ENCODE measurements around the gene MLLT10.
"Not testable (repeated sequence)": the region's sequence is repeated elsewhere in the genome, so short reads cannot be mapped to it uniquely, and the experiment has no call there.

Gene MLLT10

DNA sequence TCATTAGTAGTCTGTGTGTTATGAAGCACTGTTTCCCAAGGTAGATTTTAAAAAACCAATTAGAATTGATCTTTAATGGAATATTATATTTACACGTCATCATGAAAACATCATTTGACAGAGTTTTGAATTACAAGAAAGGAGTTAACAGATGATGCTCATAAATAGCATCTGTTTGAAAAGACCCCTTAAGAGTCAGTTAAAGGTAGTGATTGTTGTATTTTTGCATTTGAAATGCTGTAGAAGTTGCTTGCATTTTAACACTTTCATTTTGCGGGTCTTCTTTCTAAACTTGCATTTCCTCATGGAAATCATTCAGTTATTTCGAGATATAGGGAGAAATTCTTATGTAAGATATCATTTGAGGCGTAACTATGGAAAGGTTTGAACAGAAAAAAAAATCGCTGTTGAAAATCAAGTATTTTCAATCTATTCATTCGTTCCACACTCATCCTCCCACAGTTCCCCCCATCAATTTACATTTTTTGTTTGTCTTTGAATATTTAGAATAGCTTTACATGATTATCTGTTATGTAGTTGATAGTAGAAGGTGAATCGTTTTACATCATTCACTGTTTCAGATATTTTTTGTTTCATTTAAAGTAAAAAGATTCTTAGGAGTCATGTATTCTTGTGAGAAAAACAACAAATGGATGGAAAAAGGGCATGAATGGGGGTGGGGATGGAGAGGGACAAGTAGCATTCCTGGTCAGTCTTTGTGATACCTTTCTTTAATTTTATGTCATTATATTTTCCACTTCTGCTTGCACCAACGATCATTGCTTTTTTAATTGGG lies 5.6 kb upstream of the MLLT10 start:
- no peak for DNase-seq (ENCODE audit: low spot score)

DNA sequence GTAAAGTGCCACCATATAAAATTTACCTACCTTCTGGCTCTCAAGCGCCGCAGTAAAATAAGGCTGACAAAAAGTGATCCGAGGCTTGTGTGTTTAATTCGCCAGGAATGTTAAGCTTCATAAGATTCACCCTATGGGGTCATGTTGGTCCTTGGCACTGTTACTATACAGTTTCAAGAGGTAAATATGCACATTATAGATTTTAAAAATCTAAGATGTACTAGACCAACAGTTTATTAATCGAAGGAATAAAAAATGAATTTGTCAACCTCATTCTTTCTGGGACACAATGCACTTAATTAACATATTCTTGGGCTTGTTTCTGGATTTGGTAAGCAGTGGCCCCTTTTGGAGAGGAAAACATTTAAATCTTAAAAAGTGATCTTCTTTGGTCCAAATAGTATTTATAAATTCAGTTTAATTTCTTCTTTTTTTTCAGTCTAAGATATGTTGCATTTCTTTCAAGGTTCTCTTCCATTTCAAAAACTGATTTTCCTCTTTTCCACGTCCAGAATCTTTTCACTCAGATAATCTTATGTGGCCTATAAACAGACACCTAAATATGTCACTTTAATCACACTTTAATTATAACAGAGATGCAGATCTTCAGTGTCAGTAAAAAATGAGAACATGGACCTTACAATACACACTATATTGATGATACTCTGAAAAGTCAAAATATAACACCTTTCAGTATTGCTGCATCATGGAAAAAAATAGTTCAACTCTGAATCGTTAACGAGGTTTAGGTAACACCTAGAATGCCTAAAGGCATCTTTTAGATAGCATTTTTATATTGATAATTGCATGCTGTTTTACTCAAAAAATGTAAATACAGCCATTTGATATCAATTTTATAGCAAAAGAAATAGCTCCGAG lies 4.8 kb upstream of the MLLT10 start:
- no peak for DNase-seq (ENCODE audit: low spot score)

DNA sequence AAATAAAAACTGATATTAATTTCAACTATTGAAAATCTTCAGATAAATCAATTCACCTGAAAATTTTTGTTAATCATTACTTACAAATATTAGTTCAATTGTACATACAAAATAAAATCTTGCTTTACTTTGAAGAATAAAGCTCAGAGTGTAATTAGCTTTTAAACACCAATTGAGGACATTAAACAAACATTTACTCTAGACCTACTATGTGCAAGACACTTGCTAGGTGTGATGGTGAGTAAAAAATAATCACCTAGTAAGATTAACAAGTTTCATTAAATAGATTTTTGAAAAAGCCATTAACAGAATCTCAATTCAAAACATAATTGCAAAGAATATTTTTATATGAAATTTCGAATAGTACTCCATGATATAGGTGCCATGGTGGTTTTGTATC lies 3.9 kb upstream of the MLLT10 start:
- no peak for DNase-seq (ENCODE audit: low spot score)

DNA sequence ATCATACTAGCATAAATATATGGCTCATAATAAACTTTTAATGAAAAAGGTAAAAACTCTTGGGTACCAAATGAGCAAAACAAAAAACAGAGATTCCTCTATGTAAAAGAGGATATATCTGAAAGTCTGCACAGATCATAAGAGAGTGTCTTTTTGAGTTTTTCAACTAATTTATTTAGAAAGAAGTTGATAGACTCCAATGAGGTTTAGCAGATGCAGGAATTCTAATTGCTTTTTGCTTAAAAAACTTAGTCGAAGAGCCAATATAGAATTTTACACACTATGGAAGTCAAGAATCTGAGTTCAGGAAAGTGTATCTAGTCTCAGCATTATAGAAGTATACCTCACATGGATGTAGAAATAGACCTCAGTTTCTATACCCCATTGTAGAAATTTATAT lies 3.4 kb upstream of the MLLT10 start:
- no peak for DNase-seq (ENCODE audit: low spot score)

DNA sequence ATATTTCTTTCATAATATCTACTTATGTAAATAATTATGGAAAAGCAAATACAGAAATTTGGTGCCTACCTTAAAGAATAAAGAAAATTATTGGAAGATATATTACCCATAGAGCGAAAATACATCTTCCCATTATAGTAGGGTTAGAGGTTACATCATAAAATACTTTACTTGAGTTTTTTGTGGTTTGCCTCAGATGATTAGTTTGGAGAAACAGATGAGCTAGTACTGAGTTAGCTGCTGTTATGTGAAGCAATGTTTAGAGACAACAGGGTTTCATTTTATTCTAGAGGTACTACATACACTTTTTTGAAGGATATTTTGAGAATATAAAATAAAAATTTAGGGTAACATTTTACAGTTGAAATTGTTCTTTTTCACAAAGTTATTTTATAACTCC lies 2.9 kb upstream of the MLLT10 start:
- DNase-seq (ENCODE audit: low spot score), result no peak

DNA sequence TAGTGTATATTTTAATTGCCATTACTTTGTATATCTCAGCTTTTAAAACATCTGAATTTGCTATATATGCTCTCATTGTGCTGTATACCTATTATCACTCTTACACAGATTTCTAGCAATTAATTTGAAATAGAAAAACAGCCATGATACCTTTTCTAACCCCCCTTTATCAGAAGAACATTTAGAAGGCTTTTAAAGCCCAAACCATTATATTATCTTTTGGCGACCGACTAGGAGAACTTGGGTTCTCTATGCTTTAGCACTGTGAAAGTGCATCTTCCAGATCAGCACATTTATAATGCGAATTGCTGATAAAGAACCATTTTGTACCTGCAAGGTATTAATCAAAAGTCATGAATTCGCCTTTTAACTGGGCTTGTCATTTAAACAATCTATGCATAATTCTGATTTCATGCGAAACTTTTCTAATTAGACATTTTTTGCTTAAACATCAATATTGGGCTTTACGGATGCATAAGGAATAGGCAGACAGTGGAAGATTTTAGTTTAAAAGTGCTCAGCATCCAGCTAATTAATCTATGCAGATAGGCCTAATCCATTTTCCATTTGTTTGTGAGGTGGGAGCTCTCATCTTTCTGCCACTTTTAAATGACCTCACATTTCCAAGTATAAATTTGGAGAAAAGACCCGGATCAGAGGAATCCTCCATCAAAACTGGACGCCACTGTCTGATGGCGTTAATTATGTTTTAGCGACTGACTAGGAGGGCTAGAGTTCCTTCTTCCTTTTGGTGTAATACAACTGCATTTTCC lies 1.2 kb upstream of the MLLT10 start:
- DNase-seq (ENCODE audit: low spot score), result no peak

DNA sequence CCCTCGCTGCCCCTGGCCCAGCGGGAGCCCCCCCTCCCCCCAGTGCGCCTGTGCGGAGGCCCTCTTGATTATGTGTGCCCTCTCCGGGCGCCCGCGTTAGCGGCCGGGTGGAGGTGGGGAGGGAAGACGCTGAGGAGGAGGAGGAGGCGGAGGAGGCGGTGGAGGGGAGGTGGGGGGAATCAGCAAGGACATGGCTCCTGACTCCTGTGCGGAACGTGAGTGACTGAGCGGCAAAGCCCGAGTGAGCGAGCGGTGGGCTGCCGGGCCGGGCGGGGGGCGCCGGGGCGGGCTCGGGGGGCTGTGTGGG lies 201 bp downstream of the MLLT10 start:
- DNase-seq (ENCODE audit: low spot score), result no peak

DNA sequence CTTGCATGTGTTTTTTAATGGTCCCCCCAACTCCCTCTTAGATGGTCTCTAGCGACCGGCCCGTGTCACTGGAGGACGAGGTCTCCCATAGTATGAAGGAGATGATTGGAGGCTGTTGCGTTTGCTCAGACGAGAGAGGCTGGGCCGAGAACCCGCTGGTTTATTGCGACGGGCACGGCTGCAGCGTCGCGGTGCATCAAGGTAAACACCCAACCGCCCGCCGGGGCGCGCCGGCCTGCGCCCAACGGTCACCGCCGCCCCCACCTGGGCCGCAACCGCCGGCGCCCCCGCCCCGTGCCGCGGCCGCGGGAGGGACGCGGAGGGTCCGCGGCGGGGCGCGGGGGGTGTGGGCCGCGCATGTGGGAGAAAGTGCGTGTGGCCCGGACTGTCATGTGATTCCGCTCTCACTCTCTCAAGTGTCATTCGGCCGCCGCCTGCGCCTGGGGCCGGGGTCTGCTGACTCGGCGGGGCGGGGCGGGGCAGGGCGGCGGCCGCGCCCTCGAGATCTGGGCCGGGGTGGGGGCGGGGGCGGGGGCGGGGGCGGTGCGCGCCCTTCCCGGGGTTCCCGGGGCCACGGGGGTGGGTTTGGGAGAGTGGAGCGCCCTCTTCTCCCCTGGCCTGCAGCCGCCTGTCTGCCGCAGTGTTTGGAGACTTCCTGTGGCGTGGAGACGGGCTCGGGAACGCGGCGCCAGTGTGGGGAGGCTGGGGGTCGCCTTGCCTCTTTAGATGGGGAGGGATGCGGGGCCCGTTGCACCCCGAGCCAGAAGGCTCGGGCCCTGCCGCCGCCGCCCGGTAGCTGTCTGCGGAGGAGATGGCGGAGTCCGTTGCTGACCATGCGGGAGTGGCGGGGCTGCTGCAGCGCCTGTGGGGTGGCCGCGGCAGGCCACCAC lies 817 bp downstream of the MLLT10 start:
- peak; percentile 67 for DNase-seq (ENCODE audit: low spot score)

DNA sequence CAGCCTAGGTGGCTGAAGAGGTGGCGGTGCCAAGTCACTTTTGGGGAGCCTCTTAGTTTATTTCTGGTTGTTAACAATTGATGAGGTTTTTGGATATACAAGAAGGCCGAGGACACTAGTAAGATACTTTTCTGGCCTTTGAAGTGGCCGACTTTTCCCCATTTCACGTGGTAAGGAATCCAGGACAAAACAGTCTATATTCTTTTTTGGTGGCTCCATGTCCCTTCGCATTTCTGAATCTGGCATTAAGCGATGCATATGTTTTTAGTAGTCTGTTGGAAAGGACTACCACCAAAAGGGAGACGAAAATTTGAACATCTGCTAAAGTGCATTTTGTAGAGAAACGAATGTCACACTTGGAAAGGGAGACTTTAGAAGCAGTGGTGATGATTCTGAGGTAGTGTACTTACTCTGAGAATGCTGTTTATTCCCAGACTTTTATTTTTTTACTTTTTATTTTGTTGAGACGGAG lies 1.5 kb downstream of the MLLT10 start:
- no peak for DNase-seq (ENCODE audit: low spot score)

DNA sequence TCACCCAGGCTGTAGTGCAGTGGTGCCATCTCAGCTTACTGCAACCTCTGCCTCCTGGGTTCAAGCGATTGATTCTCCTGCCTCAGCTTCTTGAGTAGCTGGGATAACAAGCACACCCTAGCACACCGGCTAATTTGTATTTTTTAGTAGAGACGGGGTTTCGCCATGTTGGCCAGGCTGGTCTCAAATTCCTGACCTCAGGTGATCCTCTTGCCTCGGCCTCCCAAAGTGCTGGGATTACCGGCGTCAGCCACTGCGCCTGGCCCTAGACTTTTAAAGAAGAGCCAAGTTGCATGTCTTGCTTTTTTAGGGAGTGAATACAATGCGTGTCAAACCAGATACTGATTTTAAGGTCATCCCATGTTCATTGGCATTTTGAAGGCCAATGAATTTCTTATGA lies 1.9 kb downstream of the MLLT10 start:
- not testable (repeated sequence) for DNase-seq (ENCODE audit: low spot score)

DNA sequence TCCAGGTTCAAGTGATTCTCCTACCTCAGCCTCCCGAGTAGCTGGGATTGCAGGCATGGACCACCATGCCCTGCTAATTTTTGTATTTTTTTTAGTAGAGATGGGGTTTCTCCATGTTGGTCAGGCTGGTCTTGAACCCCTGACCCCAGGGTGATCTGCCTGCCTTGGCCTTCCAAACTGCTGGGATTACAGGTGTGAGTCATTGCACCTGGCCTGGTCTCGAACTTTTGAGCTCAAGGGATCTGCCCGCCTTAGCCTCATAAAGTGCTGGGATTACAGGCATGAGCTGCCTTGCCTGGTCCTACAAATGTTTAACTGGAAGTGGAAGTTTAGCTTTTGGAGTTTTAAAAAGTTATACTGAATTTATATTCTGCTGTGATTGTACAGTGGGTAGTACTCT lies 2.8 kb downstream of the MLLT10 start:
- DNase-seq (ENCODE audit: low spot score), result no peak

DNA sequence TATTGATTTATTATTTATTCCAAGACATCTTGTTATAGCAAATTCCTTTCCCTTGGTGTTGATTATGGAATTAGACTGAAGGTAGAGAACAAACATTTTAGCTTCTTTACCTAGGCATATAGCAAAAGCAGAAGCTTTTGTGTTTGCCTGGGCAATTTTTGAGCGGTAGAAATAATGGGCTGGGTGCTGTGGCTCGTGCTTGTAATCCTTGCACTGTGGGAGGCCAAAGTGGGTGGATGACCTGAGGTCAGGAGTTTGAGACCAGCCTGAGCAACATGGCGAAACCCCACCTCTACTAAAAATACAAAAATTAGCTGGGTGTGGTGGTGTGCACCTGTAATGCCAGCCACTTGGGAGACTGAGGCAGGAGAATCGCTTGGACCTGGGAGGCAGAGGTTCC lies 6.7 kb downstream of the MLLT10 start:
- DNase-seq (ENCODE audit: low spot score), result not testable (repeated sequence)

DNA sequence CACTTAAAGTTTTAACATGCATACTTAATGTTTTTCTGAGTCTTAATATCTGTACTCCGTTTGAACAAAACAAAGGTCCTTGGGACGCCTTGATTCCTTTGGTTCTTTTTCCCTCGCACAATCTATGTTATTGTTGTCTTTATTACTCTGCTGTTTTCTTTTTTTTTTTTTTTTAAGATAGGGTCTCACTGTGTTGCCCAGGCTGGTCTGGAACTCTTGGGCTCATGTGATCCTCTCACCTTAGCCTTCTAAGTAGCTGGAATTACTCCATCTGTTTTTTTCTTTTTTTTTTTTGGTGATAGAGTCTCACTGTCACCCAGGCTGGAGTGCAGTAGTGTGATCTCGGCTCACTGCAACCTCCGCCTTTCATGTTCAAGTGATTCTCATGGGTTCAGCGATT lies 13.2 kb downstream of the MLLT10 start:
- DNase-seq (ENCODE audit: low spot score), result no peak

DNA sequence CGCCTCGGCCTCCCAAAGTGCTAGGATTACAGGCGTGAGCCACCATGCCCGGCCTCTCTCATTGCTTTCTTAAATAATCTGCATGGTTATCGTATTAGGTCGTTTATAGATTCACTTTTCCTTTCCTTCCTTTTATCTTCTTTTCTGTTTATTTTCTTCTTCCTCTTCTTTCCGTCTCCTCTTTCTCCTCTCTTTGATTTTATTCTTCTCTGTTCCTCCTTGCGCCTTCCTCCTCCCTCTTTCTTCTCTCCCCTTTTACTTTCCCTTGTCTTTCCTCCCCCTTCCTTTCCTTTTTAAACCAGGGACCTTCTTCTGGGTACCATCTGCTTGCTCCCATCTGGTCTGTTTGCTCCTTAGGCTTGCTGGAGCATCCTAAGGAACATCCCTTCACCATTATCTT lies 18.6 kb downstream of the MLLT10 start:
- no peak for DNase-seq (ENCODE audit: low spot score)

DNA sequence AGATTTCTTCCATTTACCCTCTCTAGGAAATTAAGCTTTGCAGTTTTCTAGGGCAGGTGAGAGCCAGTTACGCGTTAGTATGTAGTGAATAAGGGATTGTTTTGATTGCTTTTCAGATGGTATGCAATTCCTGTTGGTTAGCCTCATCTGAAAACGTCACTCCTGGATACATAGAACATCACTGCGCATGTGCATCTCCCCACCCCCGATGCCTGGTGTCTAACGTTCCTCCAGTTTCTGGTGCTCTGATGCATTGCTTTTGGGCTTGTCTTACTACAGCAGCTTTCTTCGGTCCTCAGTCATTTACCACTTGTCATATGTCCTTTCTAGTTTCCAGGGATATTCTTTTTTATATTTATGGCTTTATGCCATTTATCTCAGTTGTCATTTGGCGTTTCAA lies 22.5 kb downstream of the MLLT10 start:
- DNase-seq (ENCODE audit: low spot score), result no peak

DNA sequence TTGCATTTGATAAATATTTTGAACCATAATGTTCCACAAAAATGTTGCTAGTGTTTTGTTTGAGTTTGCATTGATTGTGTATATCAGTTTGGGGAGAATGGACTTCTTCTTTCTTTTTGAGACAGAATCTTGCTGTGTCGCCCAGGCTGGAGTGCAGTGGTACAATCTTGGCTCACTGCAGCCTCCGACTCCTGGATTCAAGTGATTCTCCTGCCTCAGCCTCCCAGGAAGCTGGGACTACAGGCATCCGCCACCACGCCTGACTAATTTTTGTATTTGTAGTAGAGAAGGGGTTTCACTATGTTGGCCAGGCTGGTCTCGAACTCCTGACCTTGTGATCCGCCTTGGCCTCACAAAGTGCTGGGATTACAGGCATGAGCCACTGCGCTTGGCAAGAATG lies 25.0 kb downstream of the MLLT10 start:
- not testable (repeated sequence) for DNase-seq (ENCODE audit: low spot score)

DNA sequence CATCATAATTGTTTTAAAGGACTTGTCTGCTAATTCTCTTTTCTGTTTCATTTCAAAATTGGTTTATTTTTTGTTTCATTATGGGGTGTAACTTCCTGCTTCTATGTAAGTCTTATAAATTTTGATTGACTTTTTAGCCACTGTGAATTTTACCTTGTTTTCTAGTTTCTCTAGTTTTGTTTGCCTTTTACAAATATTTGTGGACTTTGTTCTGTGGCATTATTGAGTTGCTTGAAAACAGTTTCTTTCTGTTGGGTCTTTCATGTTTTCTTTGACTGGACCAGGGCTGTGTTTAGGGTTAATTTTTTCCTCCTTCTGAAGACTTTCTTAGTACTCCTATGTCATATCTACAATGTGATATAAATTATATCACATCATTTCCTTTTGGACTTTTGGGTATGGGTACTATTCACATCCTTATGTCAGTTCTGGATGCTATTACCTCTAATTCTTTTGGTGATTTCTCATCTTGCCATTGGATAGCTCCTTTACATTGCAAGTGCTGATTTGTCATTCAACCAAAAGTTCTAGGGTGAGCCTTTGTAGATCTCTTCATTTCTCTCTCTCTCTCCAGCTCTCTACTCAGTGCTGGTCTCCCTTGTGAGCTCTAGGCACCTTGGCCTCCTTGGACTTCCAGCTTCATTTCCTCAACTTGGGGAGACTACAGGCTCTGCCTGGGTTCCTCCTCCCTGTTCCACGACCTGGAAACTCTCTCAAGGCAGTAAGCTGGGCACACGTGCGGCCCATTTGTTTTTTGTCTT lies 36.9 kb downstream of the MLLT10 start:
- no peak for DNase-seq (ENCODE audit: low spot score)

DNA sequence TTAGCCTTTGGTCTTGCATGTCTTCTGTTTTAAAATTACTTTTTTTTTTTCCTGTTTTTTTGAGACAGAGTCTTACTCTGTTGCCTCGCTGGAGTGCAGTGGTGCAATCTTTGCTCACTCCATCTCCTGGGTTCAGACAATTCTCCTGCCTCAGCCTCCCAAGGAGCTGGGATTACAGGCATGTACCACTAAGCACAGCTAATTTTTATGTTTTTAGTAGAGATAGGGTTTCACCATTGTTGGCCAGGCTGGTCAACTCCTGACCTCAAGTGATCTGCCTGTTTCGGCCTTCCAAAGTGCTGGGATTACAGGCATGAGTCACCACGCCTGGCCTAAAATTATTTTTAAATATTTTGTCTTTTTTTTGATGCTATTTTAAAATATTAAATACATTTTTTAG lies 38.5 kb downstream of the MLLT10 start:
- DNase-seq (ENCODE audit: low spot score), result no peak

DNA sequence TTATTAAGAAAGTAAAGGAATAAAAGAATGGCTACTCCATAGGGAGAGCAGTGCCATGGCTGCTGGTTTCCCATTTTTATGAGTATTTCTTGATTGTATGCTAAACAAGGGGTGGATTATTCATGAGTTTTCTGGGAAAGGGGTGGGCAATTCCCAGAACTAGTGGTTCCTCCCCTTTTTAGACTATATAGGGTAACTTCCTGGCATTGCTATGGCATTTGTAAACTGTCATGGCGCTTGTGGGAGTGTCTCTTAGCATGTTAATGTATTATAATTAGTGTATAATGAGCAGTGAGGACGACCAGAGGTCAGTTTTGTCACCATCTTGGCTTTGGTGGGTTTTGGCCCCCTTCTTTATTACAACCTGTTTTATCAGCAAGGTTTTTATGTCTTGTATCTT lies 40.5 kb downstream of the MLLT10 start:
- DNase-seq (ENCODE audit: low spot score), result not testable (repeated sequence)

DNA sequence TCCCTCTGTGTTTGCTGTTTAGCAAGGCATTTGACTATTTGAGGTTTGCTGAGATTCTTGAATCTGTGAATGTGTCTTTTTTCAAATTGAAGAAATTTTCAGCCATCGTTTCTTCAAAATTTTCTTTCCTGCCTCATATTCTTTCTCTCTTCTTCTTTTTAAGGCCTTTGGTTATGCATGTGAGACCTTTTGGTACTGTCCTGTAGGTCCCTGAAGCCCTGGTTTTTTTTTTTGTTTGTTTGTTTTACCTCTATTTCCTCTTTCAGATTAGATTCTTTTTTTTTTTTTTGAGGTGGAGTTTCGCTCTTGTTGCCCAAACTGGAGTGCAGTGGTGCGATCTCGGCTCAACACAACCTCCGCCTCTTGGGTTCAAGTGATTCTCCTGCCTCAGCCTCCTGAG lies 45.3 kb downstream of the MLLT10 start:
- no peak for DNase-seq (ENCODE audit: low spot score)

DNA sequence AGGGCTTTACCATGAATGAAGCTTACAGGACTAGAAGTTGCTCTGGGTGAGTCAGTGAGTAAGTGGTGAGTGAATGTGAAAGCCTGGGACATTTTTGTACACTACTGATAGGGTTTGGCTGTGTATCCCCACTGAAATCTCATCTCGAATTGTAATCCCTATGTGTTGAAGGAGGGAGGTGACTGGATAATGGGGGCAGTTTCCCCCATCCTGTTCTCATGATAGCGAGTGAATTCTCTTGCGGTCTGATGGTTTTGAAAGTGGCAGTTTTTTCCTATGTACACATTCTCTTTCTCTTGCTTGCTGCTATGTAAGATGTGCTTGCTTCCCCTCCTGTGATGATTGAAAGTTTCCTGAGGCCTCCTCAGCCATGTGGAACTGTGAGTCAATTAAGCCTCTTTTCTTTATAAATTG lies 47.4 kb downstream of the MLLT10 start:
- DNase-seq (ENCODE audit: low spot score), result not testable (repeated sequence)

Measured in iPS-NIHi11 (cell line).